ENCODE data around the gene C11orf86. TPM values are rescaled to one million over a fixed set of nuclear protein-coding genes. Genes with fewer than 3 reads are reported as not detected.

Gene C11orf86
- total and polyA plus RNA-seq, 2 donors (not counting 3 experiments of a cell fraction or from before 2014, with no cell fraction given), result not detected

DNA sequence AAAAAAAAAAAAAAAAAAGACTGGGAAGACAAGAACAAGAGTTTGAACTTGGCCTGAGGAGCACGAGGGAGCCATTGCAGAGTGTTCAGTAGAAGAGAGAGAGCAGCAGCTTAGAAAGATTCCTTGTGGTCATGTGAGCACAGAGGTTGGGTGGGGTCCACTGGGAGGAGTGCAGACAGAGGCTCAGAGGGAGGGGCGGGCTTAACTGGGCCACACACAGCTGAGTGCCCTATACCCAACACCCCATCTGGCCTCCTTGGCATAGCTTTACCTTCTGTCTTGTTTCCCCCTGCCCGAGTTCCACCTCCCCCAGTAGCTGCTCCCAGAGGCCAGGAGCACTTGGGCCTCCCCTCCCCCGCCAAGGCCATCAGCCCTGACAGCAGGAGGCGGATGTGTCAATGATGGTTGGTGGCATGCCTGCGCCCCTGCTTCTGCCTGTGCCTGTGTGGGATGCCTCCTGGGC lies 12.1 kb downstream of the C11orf86 start:
- no peak for FAIRE-seq
- no peak overlapping the region for H3K27ac ChIP-seq (ENCODE audit: insufficient read depth, low read depth, low read length)
- POLR2A ChIA-PET, result interaction anchor here (0.7 kb wide), 1 partner anchor 18 kb away, joined by 8 read pairs; no protein-coding TSS in a partner anchor
- H4K20me1 ChIP-seq (replicated peaks; ENCODE audit: control insufficient read depth, extremely low read depth, insufficient read depth, low read length), result no peaks in the 10 kb centered on the region
- H3K9ac ChIP-seq (replicated peaks; ENCODE audit: extremely low read depth, insufficient read depth, low read length), result no peak overlapping the region
- no peaks in the 10 kb centered on the region for H3K79me2 ChIP-seq (ENCODE audit: control insufficient read depth, insufficient read depth, low read length)
- BruUV-seq (replicated peaks), result no TSS peak
- no peak for DNase-seq (ENCODE audit: low read depth, low spot score)
- dilution Hi-C loops (cut with MboI; ENCODE audit: extremely low pct_ligation_motif_present, low sequenced_read_pairs), result no loop called here
- H3K4me1 ChIP-seq (ENCODE audit: control insufficient read depth, extremely low read depth, insufficient read depth, low read length), result peaks cover 5% of the 10 kb centered on the region
- H3K9me3 ChIP-seq (replicated peaks; ENCODE audit: control insufficient read depth, insufficient read depth, low read length), result no peaks in the 10 kb centered on the region
- CTCF ChIA-PET, result interaction anchor here (0.8 to 1.2 kb wide), 3 partner anchors 11 to 94 kb away, joined by 3 to 4 read pairs (median 3); no protein-coding TSS in a partner anchor
- no peaks in the 10 kb centered on the region for H3K36me3 ChIP-seq (ENCODE audit: control insufficient read depth in 2 of 2, extremely low read depth in 1 of 2, insufficient read depth in 2 of 2, low read length in 2 of 2)
- no peak overlapping the region for H2AFZ ChIP-seq (ENCODE audit: low read depth, low read length)
- no peak overlapping the region for H3K4me3 ChIP-seq (replicated peaks in 1 of 3; ENCODE audit: insufficient read depth in 1 of 3, low read depth in 1 of 3, low read length in 3 of 3)
- intact Hi-C loops (cut with micrococcal nuclease), result no loop called here
- TF ChIP-seq MYC (IDR thresholded peaks at IDR 0.05; ENCODE audit: low read depth, low read length) (no peak), POLR2A (IDR thresholded peaks at IDR 0.05; ENCODE audit: low read depth, low read length) (no peak), POLR2AphosphoS5 (IDR thresholded peaks at IDR 0.05; ENCODE audit: insufficient read depth, low read depth, low read length) (no peak), MAX (IDR thresholded peaks at IDR 0.05; ENCODE audit: insufficient read depth, insufficient read length) (no peak), GATA2 (IDR thresholded peaks at IDR 0.05; ENCODE audit: insufficient read depth, insufficient read length, low read depth, low read length) (no peak)
- H3K9me1 ChIP-seq (replicated peaks; ENCODE audit: control insufficient read depth, extremely low read depth, insufficient read depth, low read length), result no peaks in the 10 kb centered on the region
- no peak overlapping the region for H3K4me2 ChIP-seq (ENCODE audit: insufficient read depth, low read length)
- no peaks in the 10 kb centered on the region for H3K27me3 ChIP-seq (ENCODE audit: control insufficient read depth in 2 of 2, insufficient read depth in 2 of 2, low read length in 2 of 2)

GRCh38 chr11:66987924-66988637 lies 13.0 kb downstream of the C11orf86 start:
- Histone ChIP-seq H3K27ac (ENCODE audit: insufficient read depth, low read depth, low read length) (no peak overlapping the region), H3K4me1 (ENCODE audit: control insufficient read depth, extremely low read depth, insufficient read depth, low read length) (peaks cover 3% of the 10 kb centered on the region)
- POLR2A ChIA-PET, result no interaction called here

More at GRCh38 chr11:66987924-66988637, 13.0 kb downstream of the C11orf86 start:
- dilution Hi-C loops (cut with MboI; ENCODE audit: extremely low pct_ligation_motif_present, low sequenced_read_pairs), result no loop called here
- Histone ChIP-seq H3K4me3 (replicated peaks in 1 of 3; ENCODE audit: insufficient read depth in 1 of 3, low read depth in 1 of 3, low read length in 3 of 3) (no peak overlapping the region), H3K27me3 (ENCODE audit: control insufficient read depth in 2 of 2, insufficient read depth in 2 of 2, low read length in 2 of 2) (no peaks in the 10 kb centered on the region), H3K4me2 (ENCODE audit: insufficient read depth, low read length) (no peak overlapping the region), H4K20me1 (replicated peaks; ENCODE audit: control insufficient read depth, extremely low read depth, insufficient read depth, low read length) (no peaks in the 10 kb centered on the region), H3K9me3 (replicated peaks; ENCODE audit: control insufficient read depth, insufficient read depth, low read length) (no peaks in the 10 kb centered on the region), H2AFZ (ENCODE audit: low read depth, low read length) (no peak overlapping the region), H3K79me2 (ENCODE audit: control insufficient read depth, insufficient read depth, low read length) (no peaks in the 10 kb centered on the region), H3K9ac (replicated peaks; ENCODE audit: extremely low read depth, insufficient read depth, low read length) (no peak overlapping the region), H3K9me1 (replicated peaks; ENCODE audit: control insufficient read depth, extremely low read depth, insufficient read depth, low read length) (no peaks in the 10 kb centered on the region), H3K36me3 (ENCODE audit: control insufficient read depth in 2 of 2, extremely low read depth in 1 of 2, insufficient read depth in 2 of 2, low read length in 2 of 2) (no peaks in the 10 kb centered on the region)
- CTCF ChIA-PET, result interaction anchor here (0.8 to 1.6 kb wide), 4 partner anchors 12 to 93 kb away, joined by 3 to 4 read pairs (median 3); no protein-coding TSS in a partner anchor
- FAIRE-seq, result no peak
- BruUV-seq (replicated peaks), result no TSS peak
- intact Hi-C loops (cut with micrococcal nuclease), result no loop called here
- TF ChIP-seq GATA2 (IDR thresholded peaks at IDR 0.05; ENCODE audit: insufficient read depth, insufficient read length, low read depth, low read length), result no peak
- no peak for TF ChIP-seq CTCF (IDR thresholded peaks at IDR 0.05; ENCODE audit: extremely low read depth in 1 of 2, insufficient read depth in 1 of 2, low read depth in 1 of 2, low read length in 2 of 2)
- no peak for TF ChIP-seq FOS (IDR thresholded peaks at IDR 0.05; ENCODE audit: borderline replicate concordance, insufficient read depth, low read length)
- TF ChIP-seq EZH2 (IDR thresholded peaks at IDR 0.05; ENCODE audit: borderline replicate concordance, low read depth, low read length, severe bottlenecking), result no peak
- TF ChIP-seq POLR2AphosphoS5 (IDR thresholded peaks at IDR 0.05; ENCODE audit: insufficient read depth, low read depth, low read length), result no peak
- no peak for TF ChIP-seq MAX (IDR thresholded peaks at IDR 0.05; ENCODE audit: insufficient read depth, insufficient read length)
- no peak for TF ChIP-seq MYC (IDR thresholded peaks at IDR 0.05; ENCODE audit: low read depth, low read length)
- DNase-seq (ENCODE audit: low read depth, low spot score), result no peak
